ENCODE measurements around the gene CAPN12. TPM values are rescaled to one million over a fixed set of nuclear protein-coding genes. Genes with fewer than 3 reads are reported as not detected.

Gene CAPN12
- total and polyA plus RNA-seq, 10 of the 15 experiments (the other 5 are each of a cell fraction or from before 2014, with no cell fraction given): 0.64 to 4.6 (median 2.0) TPM

- WGBS (ENCODE audit: insufficient coverage, insufficient replicate concordance, low lambda C conversion rate, missing lambda C conversion rate): 60% methylated on average over 10 of the region's 10 CpGs
- H3K27me3 ChIP-seq (replicated peaks in 1 of 2; ENCODE audit: control insufficient read depth in 2 of 2, insufficient read depth in 2 of 2, low read length in 1 of 2): no peaks in the 10 kb centered on the region
- FAIRE-seq (no peak), DNase-seq (ENCODE audit: low read depth, low spot score) (no peak), ATAC-seq (no peak)
- CTCF ChIA-PET: no interaction called here
- RAD21 ChIA-PET (ENCODE audit: unreplicated experiment): no interaction called here
- no peaks in the 10 kb centered on the region for H3K9me3 ChIP-seq (replicated peaks; ENCODE audit: control insufficient read depth, insufficient read depth, low read length)
- H3K79me2 ChIP-seq (ENCODE audit: control insufficient read depth, insufficient read depth, low read length): no peaks in the 10 kb centered on the region
- intact Hi-C loops (cut with micrococcal nuclease; ENCODE audit: unreplicated experiment): no loop called here
- H3K4me3 ChIP-seq: no peak overlapping the region
- no peak overlapping the region for H3K9ac ChIP-seq (ENCODE audit: control insufficient read depth, insufficient read depth, low read length)
- POLR2A ChIA-PET: interaction anchor here (0.6 kb wide), 1 partner anchor 63 kb away, joined by 4 read pairs; no protein-coding TSS in a partner anchor
- H3K4me2 ChIP-seq (ENCODE audit: control insufficient read depth, insufficient read depth): no peak overlapping the region
- SMC1A ChIA-PET (ENCODE audit: uncharacterized antibody, unreplicated experiment): no interaction called here
- H3K27ac ChIP-seq (ENCODE audit: control insufficient read depth, insufficient read depth): no peak overlapping the region
- H3K4me1 ChIP-seq (ENCODE audit: control insufficient read depth, insufficient read depth, low read length): no peaks in the 10 kb centered on the region
- H2AFZ ChIP-seq (ENCODE audit: control insufficient read depth, low read depth, low read length): no peak overlapping the region
- BruUV-seq (replicated peaks): no TSS peak
- no peaks in the 10 kb centered on the region for H3K36me3 ChIP-seq (ENCODE audit: control insufficient read depth in 2 of 2, insufficient read depth in 2 of 2, low read length in 1 of 2)
- no peaks in the 10 kb centered on the region for H4K20me1 ChIP-seq (ENCODE audit: control insufficient read depth, insufficient read depth)
- TF ChIP-seq IRF4 (IDR thresholded peaks at IDR 0.05; ENCODE audit: low read depth, low read length): no peak
- no peak for TF ChIP-seq HDAC6 (IDR thresholded peaks at IDR 0.05; ENCODE audit: unreplicated experiment)
- no peak for TF ChIP-seq RAD51 (IDR thresholded peaks at IDR 0.05)
- no peak for TF ChIP-seq ZNF687 (IDR thresholded peaks at IDR 0.05)
- no peak for TF ChIP-seq WRNIP1 (IDR thresholded peaks at IDR 0.05; ENCODE audit: borderline replicate concordance, low read depth, low read length)
- TF ChIP-seq PAX5 (IDR thresholded peaks at IDR 0.05; ENCODE audit: borderline replicate concordance, low read depth, low read length): no peak
- no peak for TF ChIP-seq SPI1 (IDR thresholded peaks at IDR 0.05; ENCODE audit: borderline replicate concordance, insufficient read depth, low read depth, low read length)
- TF ChIP-seq ELK1 (IDR thresholded peaks at IDR 0.05; ENCODE audit: low read depth, low read length): no peak
- in situ Hi-C loops (cut with MboI): no loop called here
Measured at GRCh38 chr19:38766276-38767047, 22.2 kb upstream of the CAPN12 start.

Measured in GM12878 (cell line).